GM12878 (cell line): ENCODE results near the gene CEACAM21. TPM values are rescaled to one million over a fixed set of nuclear protein-coding genes. Genes with fewer than 3 reads are reported as not detected.

Source experiments
- ATAC-seq: fragments of 200-7000 bp; cut with Tn5 transposase; 3 replicates; pipeline ENCODE4 v1.9.1; 2020; ENCODE audit warnings: mild to moderate bottlenecking, moderate library complexity
- BruUV-seq: library from RNA; stranded (reverse); fragments of 400-500 nt; replicated peaks from 2 replicates; lab custom pipeline; 2021; lab: Mats Ljungman, UMichigan
- CTCF ChIA-PET: fragments of 300-600 bp; sonication (Branson Sonifier 250); formaldehyde crosslinking; extraction: SDS; loops from one replicate; lab custom pipeline; 2021; ENCODE audit warnings: inconsistent platforms; lab: Yijun Ruan, JAX
- POLR2A ChIA-PET: fragments of 350-600 bp; formaldehyde crosslinking; extraction: SDS; loops from one replicate; lab custom pipeline; 2021; ENCODE audit warnings: inconsistent platforms; lab: Charles Lee
- RAD21 ChIA-PET: fragments of 300-600 bp; sonication (Branson Sonifier 250); formaldehyde crosslinking; loops from one replicate; lab custom pipeline; 2023; ENCODE audit warnings: antibody characterized with exemption; ENCODE audit not compliant: unreplicated experiment; lab: Charles Lee
- SMC1A ChIA-PET: fragments of 300-600 bp; sonication (Branson Sonifier 250); formaldehyde crosslinking; loops from one replicate; lab custom pipeline; 2023; ENCODE audit not compliant: unreplicated experiment, uncharacterized antibody; lab: Charles Lee
- DNase-seq: peaks from one replicate; pipeline ENCODE4 v3.0.0-alpha.2; 2011; ENCODE audit warnings: low read depth, low spot score
- FAIRE-seq: peaks from 3 replicates; lab custom pipeline; 2011; peaks lifted over from hg19 to GRCh38; lab: Jason Lieb, UNC
- H2AFZ ChIP-seq: 2 replicates; pipeline ENCODE4 v1.6.0; 2011; ENCODE audit warnings: low read depth, low read length, control low read depth; ENCODE audit not compliant: control insufficient read depth
- H3K27ac ChIP-seq: 2 replicates; pipeline ENCODE4 v1.5.1; 2011; ENCODE audit warnings: control low read depth; ENCODE audit not compliant: control insufficient read depth, insufficient read depth
- H3K27me3 ChIP-seq, 2 experiments: replicated peaks in 1 of 2; 2 replicates each; pipeline versions ENCODE4 v1.6.0 to v1.6.1; 2011; ENCODE audit warnings: low read length in 1 of 2; ENCODE audit not compliant: control insufficient read depth in 2 of 2, insufficient read depth in 2 of 2
- H3K36me3 ChIP-seq, 2 experiments: 2 replicates each; pipeline ENCODE4 v1.5.1; 2011; ENCODE audit warnings: low read length in 1 of 2; ENCODE audit not compliant: control insufficient read depth in 2 of 2, insufficient read depth in 2 of 2
- H3K4me1 ChIP-seq: 2 replicates; pipeline ENCODE4 v1.6.1; 2011; ENCODE audit warnings: mild to moderate bottlenecking, low read length, moderate library complexity, mixed read lengths; ENCODE audit not compliant: control insufficient read depth, insufficient read depth
- H3K4me2 ChIP-seq: 2 replicates; pipeline ENCODE4 v1.6.0; 2011; ENCODE audit warnings: control low read depth; ENCODE audit not compliant: control insufficient read depth, insufficient read depth
- H3K4me3 ChIP-seq: fragments of 200-600 bp; sonication (generic); 2 replicates; pipeline ENCODE4 v1.5.1; 2016
- H3K79me2 ChIP-seq: 2 replicates; pipeline ENCODE4 v1.6.0; 2011; ENCODE audit warnings: low read length; ENCODE audit not compliant: control insufficient read depth, insufficient read depth
- H3K9ac ChIP-seq: 2 replicates; pipeline ENCODE4 v1.8.0; 2011; ENCODE audit warnings: low read length, control low read depth, mixed read lengths; ENCODE audit not compliant: control insufficient read depth, insufficient read depth
- H3K9me3 ChIP-seq: replicated peaks from 3 replicates; pipeline ENCODE4 v1.5.1; 2011; ENCODE audit warnings: mild to moderate bottlenecking, low read length; ENCODE audit not compliant: control insufficient read depth, insufficient read depth
- H4K20me1 ChIP-seq: 2 replicates; pipeline ENCODE4 v1.6.0; 2011; ENCODE audit not compliant: control insufficient read depth, insufficient read depth
- RB1 ChIP-seq: fragments of 450-650 bp; formaldehyde crosslinking; IDR thresholded peaks from 2 replicates; pipeline ENCODE4 v1.6.1; 2017; ENCODE audit warnings: mild to moderate bottlenecking, borderline replicate concordance
- TCF12 ChIP-seq: IDR thresholded peaks from 2 replicates; pipeline ENCODE4 v1.6.1; 2011; ENCODE audit warnings: low read depth, mild to moderate bottlenecking, low read length
- WGBS: methylation state at CpG from one replicate; pipeline ENCODE4 v1.1.6; 2016; ENCODE audit warnings: low lambda C conversion rate; ENCODE audit not compliant: insufficient replicate concordance, insufficient coverage; ENCODE audit errors: missing lambda C conversion rate; 5-methylcytosine and 5-hydroxymethylcytosine counted together
- in situ Hi-C: fragments of 300-500 bp; cut with MboI; formaldehyde crosslinking; loops from 9 replicates; pipeline ENCODE4 v1.14.3; 2018; ENCODE audit warnings: mixed read lengths
- intact Hi-C: fragments of 100-400 bp; cut with micrococcal nuclease; formaldehyde crosslinking; loops from one replicate; pipeline ENCODE4 v1.14.2; 2022; ENCODE audit not compliant: unreplicated experiment
- polyA plus RNA-seq, 11 experiments: library from polyadenylated mRNA; depleted of rRNA in 4 of 11; unstranded in 6 of 11; stranded (reverse) in 5 of 11; fragments of >200 nt; fragmentation: Nextera tagmentation in 4 of 11; fragmentation: Illumina TruSeq in 1 of 11; extraction: Ambion mirVana in 4 of 11; extraction: Trizol in 1 of 11; gene quantifications; 1 replicate in 1 of 11; 2 replicates in 10 of 11; pipeline versions ENCODE4 v1.2.1 to v1.2.3, GENCODE V29; 2011 to 2016; ENCODE audit warnings: inconsistent platforms in 2 of 11, missing spikeins in 2 of 11, low read depth in 1 of 11
- total RNA-seq, 4 experiments: library from RNA; depleted of rRNA in 3 of 4; stranded (reverse); fragments of >200 nt in 3 of 4; fragmentation: Illumina TruSeq in 1 of 4; extraction: Trizol in 1 of 4; gene quantifications; 2 replicates each; pipeline versions ENCODE4 v1.2.1 to v1.2.3, GENCODE V29; 2013 to 2021
- TF ChIP-seq, protein P1 (sequence below): IDR thresholded peaks from 2 replicates; pipeline ENCODE4 v1.6.1; 2012; ENCODE audit warnings: low read length, inconsistent platforms
- TF ChIP-seq, protein P2 (sequence below): fragments of 450-650 bp; IDR thresholded peaks from 2 replicates; pipeline ENCODE4 v1.6.1; 2018; ENCODE audit warnings: borderline replicate concordance, mild to moderate bottlenecking; ENCODE audit not compliant: partially characterized antibody

CEACAM21 gene
- total and polyA plus RNA-seq, 10 of the 15 experiments (the other 5 are each of a cell fraction or from before 2014, with no cell fraction given), result 0.87 to 13.6 (median 8.1) TPM

DNA sequence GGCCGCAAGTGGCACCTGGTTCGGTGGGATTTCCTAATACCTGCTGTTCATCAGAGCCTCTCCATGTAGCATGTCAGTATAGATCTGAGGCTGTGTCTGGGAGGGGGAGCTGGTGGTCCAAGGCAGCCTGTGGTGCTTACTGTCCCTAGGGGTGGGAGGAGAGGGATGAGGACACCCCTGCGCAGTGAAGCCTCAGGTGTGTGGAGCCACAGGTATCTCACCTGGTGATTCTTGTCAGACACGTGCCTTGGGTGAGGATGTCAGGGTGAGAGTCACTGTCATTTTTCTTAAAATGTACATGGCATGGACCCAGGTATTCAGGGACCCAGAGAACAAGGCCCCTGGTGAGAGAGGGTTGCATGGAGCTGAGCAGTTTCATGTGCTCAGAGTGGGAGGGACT, 39.2 kb downstream of the CEACAM21 start:
- RAD21 ChIA-PET, result no interaction called here
- POLR2A ChIA-PET, result no interaction called here
- intact Hi-C loops (no loop called here), in situ Hi-C loops (no loop called here)
- FAIRE-seq (no peak), ATAC-seq (no peak), DNase-seq (no peak)
- Histone ChIP-seq H4K20me1 (no peaks in the 10 kb centered on the region), H3K9ac (no peak overlapping the region), H3K79me2 (no peaks in the 10 kb centered on the region), H2AFZ (no peak overlapping the region), H3K9me3 (no peaks in the 10 kb centered on the region)
- 8% methylated on average over 4 of the region's 4 CpGs for WGBS
- CTCF ChIA-PET, result no interaction called here
- TF ChIP-seq, protein P1, sequence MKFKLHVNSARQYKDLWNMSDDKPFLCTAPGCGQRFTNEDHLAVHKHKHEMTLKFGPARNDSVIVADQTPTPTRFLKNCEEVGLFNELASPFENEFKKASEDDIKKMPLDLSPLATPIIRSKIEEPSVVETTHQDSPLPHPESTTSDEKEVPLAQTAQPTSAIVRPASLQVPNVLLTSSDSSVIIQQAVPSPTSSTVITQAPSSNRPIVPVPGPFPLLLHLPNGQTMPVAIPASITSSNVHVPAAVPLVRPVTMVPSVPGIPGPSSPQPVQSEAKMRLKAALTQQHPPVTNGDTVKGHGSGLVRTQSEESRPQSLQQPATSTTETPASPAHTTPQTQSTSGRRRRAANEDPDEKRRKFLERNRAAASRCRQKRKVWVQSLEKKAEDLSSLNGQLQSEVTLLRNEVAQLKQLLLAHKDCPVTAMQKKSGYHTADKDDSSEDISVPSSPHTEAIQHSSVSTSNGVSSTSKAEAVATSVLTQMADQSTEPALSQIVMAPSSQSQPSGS, result no peak
- TF ChIP-seq TCF12, result no peak
- TF ChIP-seq, protein P2, sequence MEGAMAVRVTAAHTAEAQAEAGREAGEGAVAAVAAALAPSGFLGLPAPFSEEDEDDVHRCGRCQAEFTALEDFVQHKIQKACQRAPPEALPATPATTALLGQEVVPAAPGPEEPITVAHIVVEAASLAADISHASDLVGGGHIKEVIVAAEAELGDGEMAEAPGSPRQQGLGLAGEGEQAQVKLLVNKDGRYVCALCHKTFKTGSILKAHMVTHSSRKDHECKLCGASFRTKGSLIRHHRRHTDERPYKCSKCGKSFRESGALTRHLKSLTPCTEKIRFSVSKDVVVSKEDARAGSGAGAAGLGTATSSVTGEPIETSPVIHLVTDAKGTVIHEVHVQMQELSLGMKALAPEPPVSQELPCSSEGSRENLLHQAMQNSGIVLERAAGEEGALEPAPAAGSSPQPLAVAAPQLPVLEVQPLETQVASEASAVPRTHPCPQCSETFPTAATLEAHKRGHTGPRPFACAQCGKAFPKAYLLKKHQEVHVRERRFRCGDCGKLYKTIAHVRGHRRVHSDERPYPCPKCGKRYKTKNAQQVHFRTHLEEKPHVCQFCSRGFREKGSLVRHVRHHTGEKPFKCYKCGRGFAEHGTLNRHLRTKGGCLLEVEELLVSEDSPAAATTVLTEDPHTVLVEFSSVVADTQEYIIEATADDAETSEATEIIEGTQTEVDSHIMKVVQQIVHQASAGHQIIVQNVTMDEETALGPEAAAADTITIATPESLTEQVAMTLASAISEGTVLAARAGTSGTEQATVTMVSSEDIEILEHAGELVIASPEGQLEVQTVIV, result no peak
- no peak for TF ChIP-seq RB1
- TF ChIP-seq, all 136 proteins: peak for 0
- no peaks in the 10 kb centered on the region for H3K36me3 ChIP-seq
- no peak overlapping the region for H3K27ac ChIP-seq
- H3K27me3 ChIP-seq, result no peaks in the 10 kb centered on the region; a peak in 2 of 4 replicates
- H3K4me1 ChIP-seq, result no peaks in the 10 kb centered on the region; the same call in 1 of the 2 replicates
- SMC1A ChIA-PET, result no interaction called here
- no TSS peak for BruUV-seq
- no peak overlapping the region for H3K4me2 ChIP-seq
- H3K4me3 ChIP-seq, result no peak overlapping the region
